Measurements from ENCODE around the gene VDAC2. TPM values are rescaled to one million over a fixed set of nuclear protein-coding genes. Genes with fewer than 3 reads are reported as not detected.
A peak's percentile ranks its signal among the peaks of the same experiment; 100 is the strongest.

Gene VDAC2
- total and polyA plus RNA-seq, 4 experiments from 2014 or later = 76.9 to 192 (median 114) TPM

DNA sequence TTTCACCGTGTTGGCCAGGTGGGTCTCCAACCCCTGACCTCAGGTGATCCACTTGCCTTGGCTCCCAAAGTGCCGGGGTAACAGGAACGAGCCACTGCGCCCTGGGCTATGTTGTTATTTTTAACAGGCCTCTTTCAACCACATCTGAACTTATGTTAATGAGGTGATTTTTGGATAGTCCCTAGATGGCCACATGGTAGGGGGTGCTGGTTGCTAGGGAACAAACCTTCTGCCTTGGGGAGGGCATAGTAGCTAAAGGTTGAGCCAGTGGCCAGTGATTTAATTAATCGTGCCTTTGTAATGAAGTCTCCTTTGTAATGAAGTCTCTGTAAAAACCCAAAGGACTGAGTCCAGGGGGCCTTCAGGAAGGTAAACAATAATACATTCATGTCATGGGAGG is 16.1 kb downstream of the VDAC2 start:
- peaks cover 33% of the 10 kb centered on the region for H3K36me3 ChIP-seq (ENCODE audit: insufficient read depth, low read length)
- H3K4me1 ChIP-seq (ENCODE audit: insufficient read depth, low read length) = peaks cover 48% of the 10 kb centered on the region
- Mint-ChIP-seq H3K4me3 (no peak overlapping the region), H3K4me1 (peaks cover 35 to 63% (median 50%) of the 10 kb centered on the region in 4 donors), H3K36me3 (peaks cover 44 to 82% of the 10 kb centered on the region in 2 donors), H3K27me3 (no peaks in the 10 kb centered on the region), H3K9me3 (no peaks in the 10 kb centered on the region), H3K27ac (peak overlapping the region; percentile 26 to 78 (median 70))
- no peak for DNase-seq
- H3K27ac ChIP-seq (ENCODE audit: low read depth, low read length) = no peak overlapping the region
- no peaks in the 10 kb centered on the region for H3K27me3 ChIP-seq (ENCODE audit: insufficient read depth, low read length)
- CTCF ChIA-PET (ENCODE audit: partially characterized antibody) = interaction anchor here (2.6 to 17.8 kb wide), 3 partner anchors 10 to 40 kb away, joined by 13 to 399 read pairs (median 25); partner anchors contain the start of gene COMTD1
- no peaks in the 10 kb centered on the region for H3K9me3 ChIP-seq (ENCODE audit: control insufficient read depth in 1 of 2, low read length in 2 of 2)
- POLR2A ChIA-PET (ENCODE audit: partially characterized antibody) = interaction anchor here (1.1 to 15.2 kb wide), 3 partner anchors 8 to 115 kb away, joined by 4 to 284 read pairs (median 8); partner anchors contain the start of genes COMTD1, SAMD8 and VDAC2
- intact Hi-C loops (cut with micrococcal nuclease) = no loop called here
- H3K4me3 ChIP-seq (ENCODE audit: low read length in 2 of 2) = no peak overlapping the region

DNA sequence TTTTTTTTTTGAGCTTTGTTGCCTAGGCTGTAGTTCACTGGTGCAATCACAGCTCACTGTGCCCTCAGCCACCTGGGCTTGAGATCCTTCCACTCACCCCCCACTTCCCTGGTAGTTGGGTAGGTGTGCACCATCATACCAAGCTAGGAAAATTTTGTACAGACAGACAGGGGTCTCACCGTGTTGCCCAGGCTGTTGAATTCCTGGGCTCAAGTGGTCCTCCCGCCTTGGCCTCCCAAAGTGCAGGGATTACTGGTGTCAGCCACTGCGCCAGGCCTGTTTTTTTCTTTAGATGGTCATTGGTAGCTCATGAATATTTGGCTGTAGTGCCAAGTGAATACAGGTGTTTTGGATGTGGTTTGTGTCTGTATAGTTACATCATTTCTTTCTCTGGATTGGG is 17.7 kb downstream of the VDAC2 start:
- H3K27ac Mint-ChIP-seq = peak overlapping the region; percentile 63 to 93 (median 85)
- Histone ChIP-seq H3K4me1 (ENCODE audit: insufficient read depth, low read length) (peaks cover 47% of the 10 kb centered on the region), H3K36me3 (ENCODE audit: insufficient read depth, low read length) (peaks cover 24% of the 10 kb centered on the region), H3K4me3 (ENCODE audit: low read length in 2 of 2) (no peak overlapping the region), H3K9me3 (ENCODE audit: control insufficient read depth in 1 of 2, low read length in 2 of 2) (no peaks in the 10 kb centered on the region), H3K27ac (ENCODE audit: low read depth, low read length) (peak overlapping the region; percentile 5), H3K27me3 (ENCODE audit: insufficient read depth, low read length) (no peaks in the 10 kb centered on the region)
- H3K9me3 Mint-ChIP-seq = no peaks in the 10 kb centered on the region
- peak in 1 of 5 donors; percentile 27 for DNase-seq
- ChIA-PET CTCF (ENCODE audit: partially characterized antibody) (interaction anchor here (0.9 to 17.8 kb wide), 5 partner anchors 8 to 41 kb away, joined by 3 to 399 read pairs (median 13); partner anchors contain the start of genes COMTD1 and VDAC2), POLR2A (ENCODE audit: partially characterized antibody) (interaction anchor here (15.2 kb wide), 1 partner anchor 16 kb away, joined by 284 read pairs; the partner anchor contains the start of gene VDAC2)
- no peak overlapping the region for H3K4me3 Mint-ChIP-seq
- H3K4me1 Mint-ChIP-seq = peaks cover 33 to 67% (median 46%) of the 10 kb centered on the region in 4 donors
- peaks cover 38 to 79% of the 10 kb centered on the region in 2 donors for H3K36me3 Mint-ChIP-seq
- H3K27me3 Mint-ChIP-seq = no peaks in the 10 kb centered on the region
- intact Hi-C loops (cut with micrococcal nuclease) = no loop called here

DNA sequence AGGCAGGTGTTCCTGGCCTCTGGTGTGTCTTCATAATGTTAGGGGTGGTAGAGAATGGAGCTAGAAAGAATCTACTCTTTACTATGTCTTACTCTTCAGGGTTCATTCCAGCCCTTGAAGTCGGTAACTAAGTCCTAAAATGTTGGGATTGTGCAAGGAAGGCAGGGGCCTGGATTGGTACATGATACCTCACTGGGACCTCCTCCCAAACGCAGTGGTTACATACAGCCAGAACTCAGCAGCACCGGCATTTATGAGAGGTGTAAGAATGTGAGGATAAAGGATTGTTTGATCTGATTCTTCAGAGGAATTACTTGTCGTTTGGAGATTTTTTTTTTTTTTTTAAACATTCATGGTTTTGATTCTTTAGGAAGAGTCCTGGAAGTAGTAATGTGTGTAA is 18.2 kb downstream of the VDAC2 start:
- intact Hi-C loops (cut with micrococcal nuclease) = no loop called here
- H3K27ac Mint-ChIP-seq = peak overlapping the region; percentile 63 to 93 (median 85)
- H3K27ac ChIP-seq (ENCODE audit: low read depth, low read length) = peak overlapping the region; percentile 5
- H3K4me3 ChIP-seq (ENCODE audit: low read length in 2 of 2) = no peak overlapping the region
- H3K27me3 ChIP-seq (ENCODE audit: insufficient read depth, low read length) = no peaks in the 10 kb centered on the region
- H3K9me3 Mint-ChIP-seq = no peaks in the 10 kb centered on the region
- H3K27me3 Mint-ChIP-seq = no peaks in the 10 kb centered on the region
- DNase-seq = no peak
- H3K4me1 Mint-ChIP-seq = peaks cover 29 to 67% (median 45%) of the 10 kb centered on the region in 4 donors
- H3K36me3 ChIP-seq (ENCODE audit: insufficient read depth, low read length) = peaks cover 20% of the 10 kb centered on the region
- peaks cover 47% of the 10 kb centered on the region for H3K4me1 ChIP-seq (ENCODE audit: insufficient read depth, low read length)
- POLR2A ChIA-PET (ENCODE audit: partially characterized antibody) = interaction anchor here (15.2 kb wide), 1 partner anchor 16 kb away, joined by 284 read pairs; the partner anchor contains the start of gene VDAC2
- peaks cover 34 to 76% of the 10 kb centered on the region in 2 donors for H3K36me3 Mint-ChIP-seq
- H3K9me3 ChIP-seq (ENCODE audit: control insufficient read depth in 1 of 2, low read length in 2 of 2) = no peaks in the 10 kb centered on the region
- no peak overlapping the region for H3K4me3 Mint-ChIP-seq
- CTCF ChIA-PET (ENCODE audit: partially characterized antibody) = interaction anchor here (2.6 to 17.8 kb wide), 4 partner anchors 8 to 42 kb away, joined by 13 to 399 read pairs (median 33); partner anchors contain the start of gene COMTD1

DNA sequence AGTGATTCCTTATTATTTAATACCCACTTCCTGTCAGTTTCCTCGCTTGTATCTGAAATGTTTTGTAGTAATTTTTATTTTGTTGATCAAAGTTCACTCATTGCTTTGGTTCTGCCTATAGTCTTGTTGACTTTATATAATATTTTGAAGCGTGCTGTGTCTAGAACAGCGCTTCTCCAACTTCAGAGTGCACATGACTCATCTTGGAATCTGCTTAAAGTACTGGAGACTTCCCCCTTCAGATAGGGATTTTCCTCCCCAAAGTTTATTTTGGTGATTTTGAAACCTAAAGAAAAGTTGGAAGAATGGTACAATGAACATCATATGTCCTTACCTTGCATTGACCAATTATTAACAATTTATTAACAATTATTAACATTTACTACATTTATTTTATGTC is 19.4 kb downstream of the VDAC2 start:
- H3K4me3 Mint-ChIP-seq = no peak overlapping the region
- no peak for DNase-seq
- no peaks in the 10 kb centered on the region for H3K9me3 Mint-ChIP-seq
- intact Hi-C loops (cut with micrococcal nuclease) = loop anchor here (1.0 to 10.0 kb wide), 4 partner anchors 20 to 1445 kb away; partner anchors contain the start of genes CHCHD1, VDAC2 and ZSWIM8
- peak overlapping the region in 3 of 7 donors; percentile 71 to 95 (median 87) for H3K27ac Mint-ChIP-seq
- CTCF ChIA-PET (ENCODE audit: partially characterized antibody) = interaction anchor here (0.7 to 17.8 kb wide), 12 partner anchors 6 to 1722 kb away, joined by 3 to 399 read pairs (median 4); partner anchors contain the start of gene VDAC2
- Histone ChIP-seq H3K36me3 (ENCODE audit: insufficient read depth, low read length) (peaks cover 20% of the 10 kb centered on the region), H3K27me3 (ENCODE audit: insufficient read depth, low read length) (no peaks in the 10 kb centered on the region), H3K4me1 (ENCODE audit: insufficient read depth, low read length) (peaks cover 39% of the 10 kb centered on the region), H3K4me3 (ENCODE audit: low read length in 2 of 2) (no peak overlapping the region), H3K9me3 (ENCODE audit: control insufficient read depth in 1 of 2, low read length in 2 of 2) (no peaks in the 10 kb centered on the region), H3K27ac (ENCODE audit: low read depth, low read length) (no peak overlapping the region)
- POLR2A ChIA-PET (ENCODE audit: partially characterized antibody) = interaction anchor here (1.0 to 15.2 kb wide), 3 partner anchors 17 to 119 kb away, joined by 4 to 284 read pairs (median 23); partner anchors contain the start of genes SAMD8 and VDAC2
- H3K36me3 Mint-ChIP-seq = peaks cover 25 to 64% of the 10 kb centered on the region in 2 donors
- no peaks in the 10 kb centered on the region for H3K27me3 Mint-ChIP-seq
- peaks cover 19 to 62% (median 35%) of the 10 kb centered on the region in 4 donors for H3K4me1 Mint-ChIP-seq

DNA sequence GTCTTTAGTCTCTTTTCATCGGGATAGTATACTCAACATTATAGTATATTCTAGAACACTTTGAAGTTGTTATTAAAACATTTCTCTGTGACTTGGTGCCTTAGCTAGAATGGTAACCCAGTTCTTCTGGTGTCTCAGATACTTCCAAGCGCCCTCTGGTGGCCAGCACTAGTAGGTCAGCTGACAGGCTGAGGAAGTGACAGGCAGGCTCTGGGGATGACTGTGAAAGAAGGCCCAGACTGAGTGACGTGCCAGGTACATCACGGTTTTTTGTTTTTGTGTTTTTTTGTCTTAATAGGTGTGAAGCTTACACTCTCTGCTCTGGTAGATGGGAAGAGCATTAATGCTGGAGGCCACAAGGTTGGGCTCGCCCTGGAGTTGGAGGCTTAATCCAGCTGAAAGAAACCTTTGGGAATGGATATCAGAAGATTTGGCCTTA is 20.0 kb downstream of the VDAC2 start:
- peak; percentile 90 to 97 (median 91) for DNase-seq

DNA sequence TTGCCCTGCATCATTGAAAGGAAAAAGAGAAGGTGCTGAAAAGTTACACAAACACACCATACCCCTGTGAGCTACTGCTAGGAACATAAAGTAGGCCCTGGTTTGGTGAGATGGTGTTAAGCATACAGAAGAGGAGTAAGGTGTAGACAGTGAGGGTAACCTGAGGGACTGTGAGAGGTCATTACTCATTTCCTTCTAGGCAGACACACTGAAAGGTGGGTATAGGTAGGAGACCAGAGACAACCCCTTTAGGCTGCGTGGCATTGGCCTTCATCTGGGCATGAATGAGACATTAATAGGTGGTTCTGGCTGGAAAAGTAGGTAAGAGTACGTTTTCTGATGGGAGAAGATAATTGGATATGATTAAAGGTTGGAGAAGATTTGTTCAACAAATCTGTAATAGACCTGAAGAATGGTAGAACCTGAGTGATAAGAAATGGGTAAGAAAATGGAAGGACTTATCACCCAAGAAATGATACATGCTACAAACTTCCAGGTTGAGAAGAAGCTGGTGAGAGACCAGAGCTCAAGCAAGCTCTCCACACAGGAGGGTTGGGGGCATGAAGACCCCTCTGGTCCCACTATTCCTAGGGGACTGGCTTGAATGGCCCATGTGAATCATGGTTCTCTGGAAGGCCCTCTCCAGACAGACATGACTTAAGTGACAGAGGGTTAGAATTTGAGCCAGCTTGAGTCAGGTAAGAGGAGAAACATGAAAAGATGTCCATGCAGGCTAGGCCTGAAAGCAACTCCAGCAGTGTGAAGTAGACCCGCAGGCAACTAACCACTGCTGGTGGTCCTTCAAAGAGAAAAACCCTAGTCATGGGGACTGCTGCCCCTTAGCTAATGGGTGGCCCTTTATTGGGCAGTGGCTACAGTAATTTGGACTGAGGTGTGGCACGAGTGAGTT is 21.3 kb downstream of the VDAC2 start:
- ChIA-PET POLR2A (ENCODE audit: partially characterized antibody) (interaction anchor here (1.2 to 15.2 kb wide), 3 partner anchors 19 to 120 kb away, joined by 4 to 284 read pairs (median 23); partner anchors contain the start of genes SAMD8 and VDAC2), CTCF (ENCODE audit: partially characterized antibody) (interaction anchor here (1.1 to 17.8 kb wide), 10 partner anchors 8 to 1083 kb away, joined by 3 to 399 read pairs (median 7); partner anchors contain the start of gene VDAC2)
- H3K36me3 Mint-ChIP-seq = peaks cover 18 to 48% of the 10 kb centered on the region in 2 donors
- Histone ChIP-seq H3K4me3 (ENCODE audit: low read length in 2 of 2) (no peak overlapping the region), H3K36me3 (ENCODE audit: insufficient read depth, low read length) (peaks cover 15% of the 10 kb centered on the region), H3K27me3 (ENCODE audit: insufficient read depth, low read length) (no peaks in the 10 kb centered on the region), H3K9me3 (ENCODE audit: control insufficient read depth in 1 of 2, low read length in 2 of 2) (no peaks in the 10 kb centered on the region), H3K4me1 (ENCODE audit: insufficient read depth, low read length) (peaks cover 27% of the 10 kb centered on the region), H3K27ac (ENCODE audit: low read depth, low read length) (peak overlapping the region; percentile 53)
- DNase-seq = no peak
- H3K4me1 Mint-ChIP-seq = peaks cover 10 to 48% (median 27%) of the 10 kb centered on the region in 4 donors
- no peaks in the 10 kb centered on the region for H3K9me3 Mint-ChIP-seq
- intact Hi-C loops (cut with micrococcal nuclease) = loop anchor here (10.0 kb wide), 2 partner anchors 207 to 1447 kb away; partner anchors contain the start of genes CHCHD1 and ZSWIM8
- H3K4me3 Mint-ChIP-seq = peak overlapping the region in 4 of 8 donors; percentile 37 to 67 (median 48)
- H3K27ac Mint-ChIP-seq = peak overlapping the region; percentile 81 to 97 (median 94)
- H3K27me3 Mint-ChIP-seq = no peaks in the 10 kb centered on the region

More for the DNA sequence above, 20.0 kb downstream of the VDAC2 start:
- H3K9me3 ChIP-seq (ENCODE audit: control insufficient read depth in 1 of 2, low read length in 2 of 2) = no peaks in the 10 kb centered on the region
- intact Hi-C loops (cut with micrococcal nuclease) = loop anchor here (1.0 to 10.0 kb wide), 4 partner anchors 20 to 1446 kb away; partner anchors contain the start of genes CHCHD1, VDAC2 and ZSWIM8
- peaks cover 33% of the 10 kb centered on the region for H3K4me1 ChIP-seq (ENCODE audit: insufficient read depth, low read length)
- POLR2A ChIA-PET (ENCODE audit: partially characterized antibody) = interaction anchor here (1.0 to 15.2 kb wide), 3 partner anchors 18 to 119 kb away, joined by 4 to 284 read pairs (median 23); partner anchors contain the start of genes SAMD8 and VDAC2
- Mint-ChIP-seq H3K4me3 (peak overlapping the region in 2 of 8 donors; percentile 3 to 62), H3K27me3 (no peaks in the 10 kb centered on the region), H3K27ac (peak overlapping the region; percentile 91 to 97 (median 95)), H3K9me3 (no peaks in the 10 kb centered on the region), H3K36me3 (peaks cover 19 to 58% of the 10 kb centered on the region in 2 donors), H3K4me1 (peaks cover 14 to 56% (median 29%) of the 10 kb centered on the region in 4 donors)
- no peaks in the 10 kb centered on the region for H3K27me3 ChIP-seq (ENCODE audit: insufficient read depth, low read length)
- peaks cover 20% of the 10 kb centered on the region for H3K36me3 ChIP-seq (ENCODE audit: insufficient read depth, low read length)
- peak overlapping the region; percentile 53 for H3K27ac ChIP-seq (ENCODE audit: low read depth, low read length)
- no peak overlapping the region for H3K4me3 ChIP-seq (ENCODE audit: low read length in 2 of 2)
- CTCF ChIA-PET (ENCODE audit: partially characterized antibody) = interaction anchor here (0.7 to 17.8 kb wide), 13 partner anchors 7 to 1723 kb away, joined by 3 to 399 read pairs (median 4); partner anchors contain the start of gene VDAC2

Data from CD4-positive, alpha-beta memory T cell (primary cell).